PC-3 (cell line): ENCODE data around the gene KRT79.

Source experiments
- EZH2 ChIP-seq: fragments of 300-600 bp; sonication (generic); IDR thresholded peaks from one replicate; pipeline ENCODE4 v1.6.1; 2017; ENCODE audit warnings: antibody characterized with exemption, mild to moderate bottlenecking, low read length; ENCODE audit not compliant: unreplicated experiment
- EZH2phosphoT487 ChIP-seq: fragments of 300-600 bp; sonication (generic); IDR thresholded peaks from 2 replicates; pipeline ENCODE4 v1.6.1; 2018; ENCODE audit warnings: mild to moderate bottlenecking, antibody characterized with exemption, low read length, borderline replicate concordance
- TF ChIP-seq, protein P1 (sequence below): fragments of 300-600 bp; sonication (generic); conservative IDR thresholded peaks from 2 replicates; pipeline ENCODE4 v1.5.1; 2017; ENCODE audit warnings: antibody characterized with exemption, low read depth, mild to moderate bottlenecking, low read length

DNA sequence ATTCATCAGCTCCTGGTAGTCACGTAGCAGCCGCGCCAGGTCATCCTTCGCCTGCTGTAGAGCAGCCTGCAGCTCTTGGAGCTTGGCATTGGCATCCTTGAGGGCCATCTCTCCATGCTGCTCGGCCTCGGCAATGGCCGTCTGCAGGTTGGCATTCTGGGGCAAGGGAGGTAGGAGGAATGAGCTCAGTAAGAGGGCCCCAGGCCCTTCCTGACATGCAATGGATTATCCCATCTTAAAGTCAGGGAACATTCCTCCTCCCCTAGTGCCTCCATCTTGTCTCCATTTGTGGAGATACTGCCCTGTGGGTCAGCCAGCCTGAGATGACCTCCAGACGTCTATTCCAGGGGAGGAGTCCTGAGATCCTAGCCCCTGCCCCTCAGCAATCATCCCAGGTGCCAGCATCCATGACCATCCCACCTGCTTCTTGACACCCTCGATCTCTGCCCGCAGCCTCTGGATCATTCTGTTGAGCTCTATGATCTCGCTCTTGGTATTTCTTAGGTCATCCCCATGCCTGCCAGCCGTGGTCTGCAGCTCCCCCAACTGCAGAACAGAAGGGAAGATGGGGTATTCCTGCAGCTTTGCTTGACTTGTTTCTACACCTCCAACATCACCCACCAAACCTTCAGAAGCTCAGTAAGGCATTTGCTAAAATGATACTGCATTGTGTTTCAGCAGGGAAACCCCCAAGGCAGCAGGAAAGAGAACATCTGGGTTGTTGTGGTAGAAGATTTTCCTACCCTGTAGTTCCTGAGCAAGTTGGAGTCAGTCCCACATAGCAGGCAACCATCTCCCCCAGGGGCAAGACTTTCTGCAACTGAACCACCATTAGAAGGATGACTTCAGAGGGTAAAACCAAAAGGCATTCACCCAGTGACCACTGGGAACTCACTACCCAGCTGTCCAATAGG is 42.6 kb downstream of the KRT79 start:
- TF ChIP-seq, protein P1, sequence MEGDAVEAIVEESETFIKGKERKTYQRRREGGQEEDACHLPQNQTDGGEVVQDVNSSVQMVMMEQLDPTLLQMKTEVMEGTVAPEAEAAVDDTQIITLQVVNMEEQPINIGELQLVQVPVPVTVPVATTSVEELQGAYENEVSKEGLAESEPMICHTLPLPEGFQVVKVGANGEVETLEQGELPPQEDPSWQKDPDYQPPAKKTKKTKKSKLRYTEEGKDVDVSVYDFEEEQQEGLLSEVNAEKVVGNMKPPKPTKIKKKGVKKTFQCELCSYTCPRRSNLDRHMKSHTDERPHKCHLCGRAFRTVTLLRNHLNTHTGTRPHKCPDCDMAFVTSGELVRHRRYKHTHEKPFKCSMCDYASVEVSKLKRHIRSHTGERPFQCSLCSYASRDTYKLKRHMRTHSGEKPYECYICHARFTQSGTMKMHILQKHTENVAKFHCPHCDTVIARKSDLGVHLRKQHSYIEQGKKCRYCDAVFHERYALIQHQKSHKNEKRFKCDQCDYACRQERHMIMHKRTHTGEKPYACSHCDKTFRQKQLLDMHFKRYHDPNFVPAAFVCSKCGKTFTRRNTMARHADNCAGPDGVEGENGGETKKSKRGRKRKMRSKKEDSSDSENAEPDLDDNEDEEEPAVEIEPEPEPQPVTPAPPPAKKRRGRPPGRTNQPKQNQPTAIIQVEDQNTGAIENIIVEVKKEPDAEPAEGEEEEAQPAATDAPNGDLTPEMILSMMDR = no peak
- no peak for TF ChIP-seq EZH2
- no peak for TF ChIP-seq EZH2phosphoT487
